Measurements from ENCODE around the gene SNX1. TPM values are rescaled to one million over a fixed set of nuclear protein-coding genes. Genes with fewer than 3 reads are reported as not detected.
A peak's percentile ranks its signal among the peaks of the same experiment; 100 is the strongest.

SNX1 gene
- total RNA-seq, 1 donor from 2014 or later: 33.8 TPM

GRCh38 chr15:64096668-64097384 is 1.0 kb downstream of the SNX1 start:
- peak overlapping the region; percentile 77 to 78 for H3K27ac ChIP-seq
- no peaks in the 10 kb centered on the region for H3K9me3 ChIP-seq
- no peak for DNase-seq (ENCODE audit: low spot score in 2 of 2)
- intact Hi-C loops (cut with DNase I): loop anchor here (10.0 kb wide), 2 partner anchors 288 to 502 kb away; partner anchors contain the start of genes FBXL22, PCLAF and TRIP4
- TF ChIP-seq, protein P1, sequence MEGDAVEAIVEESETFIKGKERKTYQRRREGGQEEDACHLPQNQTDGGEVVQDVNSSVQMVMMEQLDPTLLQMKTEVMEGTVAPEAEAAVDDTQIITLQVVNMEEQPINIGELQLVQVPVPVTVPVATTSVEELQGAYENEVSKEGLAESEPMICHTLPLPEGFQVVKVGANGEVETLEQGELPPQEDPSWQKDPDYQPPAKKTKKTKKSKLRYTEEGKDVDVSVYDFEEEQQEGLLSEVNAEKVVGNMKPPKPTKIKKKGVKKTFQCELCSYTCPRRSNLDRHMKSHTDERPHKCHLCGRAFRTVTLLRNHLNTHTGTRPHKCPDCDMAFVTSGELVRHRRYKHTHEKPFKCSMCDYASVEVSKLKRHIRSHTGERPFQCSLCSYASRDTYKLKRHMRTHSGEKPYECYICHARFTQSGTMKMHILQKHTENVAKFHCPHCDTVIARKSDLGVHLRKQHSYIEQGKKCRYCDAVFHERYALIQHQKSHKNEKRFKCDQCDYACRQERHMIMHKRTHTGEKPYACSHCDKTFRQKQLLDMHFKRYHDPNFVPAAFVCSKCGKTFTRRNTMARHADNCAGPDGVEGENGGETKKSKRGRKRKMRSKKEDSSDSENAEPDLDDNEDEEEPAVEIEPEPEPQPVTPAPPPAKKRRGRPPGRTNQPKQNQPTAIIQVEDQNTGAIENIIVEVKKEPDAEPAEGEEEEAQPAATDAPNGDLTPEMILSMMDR (IDR thresholded peaks at IDR 0.05): peak in 1 of 3 experiments; percentile 10
- no peaks in the 10 kb centered on the region for H3K36me3 ChIP-seq
- peak overlapping the region; percentile 82 to 88 for H3K4me3 ChIP-seq
- peaks cover 13 to 40% of the 10 kb centered on the region in 2 donors for H3K4me1 ChIP-seq
- no peaks in the 10 kb centered on the region for H3K27me3 ChIP-seq

- intact Hi-C loops (cut with DNase I): loop anchor here (10.0 kb wide), 2 partner anchors 285 to 505 kb away; partner anchors contain the start of genes FBXL22, PCLAF and TRIP4
- TF ChIP-seq, protein P1 (IDR thresholded peaks at IDR 0.05): no peak
- Histone ChIP-seq H3K9me3 (no peaks in the 10 kb centered on the region), H3K4me3 (no peak overlapping the region), H3K4me1 (peaks cover 12 to 29% of the 10 kb centered on the region in 2 donors), H3K36me3 (no peaks in the 10 kb centered on the region), H3K27ac (no peak overlapping the region), H3K27me3 (no peaks in the 10 kb centered on the region)
- DNase-seq (ENCODE audit: low spot score in 2 of 2): no peak
Measured at GRCh38 chr15:64099379-64099778, 3.6 kb downstream of the SNX1 start.

DNA sequence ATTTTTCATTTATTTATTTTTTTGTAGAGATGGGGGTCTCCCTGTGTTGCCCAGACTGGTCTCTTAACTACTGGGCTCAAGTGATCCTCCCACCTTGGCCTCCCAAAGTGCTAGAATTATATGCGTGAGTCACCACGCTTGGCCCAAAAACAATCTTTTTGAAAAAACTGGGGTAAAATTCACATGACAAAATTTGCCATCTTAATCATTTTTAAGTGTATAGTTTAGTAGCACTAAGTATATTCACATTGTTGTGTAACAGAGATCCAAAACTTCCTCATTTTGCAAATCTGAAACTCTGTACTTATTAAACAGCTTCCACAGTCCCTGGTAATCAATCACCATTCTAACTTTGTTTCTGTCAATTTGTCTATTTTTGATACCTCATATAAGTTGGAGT is 5.2 kb downstream of the SNX1 start:
- TF ChIP-seq, protein P1 (IDR thresholded peaks at IDR 0.05): no peak
- H3K36me3 ChIP-seq: no peaks in the 10 kb centered on the region
- no peak overlapping the region for H3K27ac ChIP-seq
- no peak for DNase-seq (ENCODE audit: low spot score in 2 of 2)
- no peak overlapping the region for H3K4me3 ChIP-seq
- H3K9me3 ChIP-seq: no peaks in the 10 kb centered on the region
- intact Hi-C loops (cut with DNase I): no loop called here
- H3K4me1 ChIP-seq: peaks cover 4 to 30% of the 10 kb centered on the region in 2 donors
- no peaks in the 10 kb centered on the region for H3K27me3 ChIP-seq

DNA sequence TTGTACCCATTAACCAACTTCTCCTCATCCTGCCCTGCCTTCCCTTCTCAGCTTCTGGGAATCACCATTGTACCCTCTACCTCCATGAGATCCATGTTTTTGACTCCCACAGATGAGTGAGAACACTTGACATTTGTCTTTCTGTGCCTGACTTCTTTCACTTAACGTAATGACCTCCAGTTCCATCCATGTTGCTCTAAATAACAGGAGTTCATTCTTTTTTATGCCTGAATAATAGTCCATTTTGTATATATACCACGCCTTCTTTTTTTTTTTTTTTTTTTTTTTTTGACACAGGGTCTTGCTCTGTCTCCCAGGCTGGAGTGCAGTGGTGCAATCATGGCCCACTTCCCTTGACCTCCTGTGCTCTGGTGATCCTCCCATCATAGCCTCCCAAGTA is 6.7 kb downstream of the SNX1 start:
- H3K4me3 ChIP-seq: no peak overlapping the region
- TF ChIP-seq, protein P1 (IDR thresholded peaks at IDR 0.05): no peak
- H3K36me3 ChIP-seq: no peaks in the 10 kb centered on the region
- DNase-seq (ENCODE audit: low spot score in 2 of 2): no peak
- no peak overlapping the region for H3K27ac ChIP-seq
- H3K27me3 ChIP-seq: no peaks in the 10 kb centered on the region
- no peaks in the 10 kb centered on the region for H3K9me3 ChIP-seq
- intact Hi-C loops (cut with DNase I): no loop called here
- H3K4me1 ChIP-seq: peaks cover 0 to 22% of the 10 kb centered on the region in 2 donors

DNA sequence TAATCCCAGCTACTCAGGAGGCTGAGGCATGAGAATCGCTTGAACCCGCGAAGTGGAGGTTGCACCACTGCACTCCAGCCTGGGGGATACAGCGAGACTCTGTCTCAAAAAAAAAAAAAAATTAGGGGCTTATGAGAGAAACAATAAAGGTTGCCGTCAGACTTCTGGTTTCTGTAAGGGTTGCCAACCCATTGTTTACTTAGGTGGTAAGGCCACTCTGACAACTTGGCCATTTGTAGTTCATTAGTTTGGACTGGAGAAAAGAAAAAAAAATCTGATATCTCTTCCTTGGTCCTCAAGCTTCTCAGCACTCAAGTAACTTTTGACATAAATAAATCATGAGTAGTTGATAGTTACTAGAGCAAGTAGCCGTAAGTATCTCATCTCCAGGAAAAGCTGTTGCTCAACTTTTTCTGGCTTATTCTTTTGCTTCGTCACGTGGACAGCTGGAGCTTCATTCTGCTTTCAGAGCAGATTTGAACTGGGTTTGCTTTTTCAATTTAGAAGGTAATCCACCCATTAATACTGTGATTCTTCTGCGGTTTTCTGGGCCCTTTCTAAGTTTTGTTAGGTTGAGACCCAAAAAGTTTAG is 9.4 kb downstream of the SNX1 start:
- H3K36me3 ChIP-seq: no peaks in the 10 kb centered on the region
- intact Hi-C loops (cut with DNase I): no loop called here
- no peaks in the 10 kb centered on the region for H3K27me3 ChIP-seq
- DNase-seq (ENCODE audit: low spot score in 2 of 2): no peak
- H3K9me3 ChIP-seq: no peaks in the 10 kb centered on the region
- peaks cover 0 to 5% of the 10 kb centered on the region in 2 donors for H3K4me1 ChIP-seq
- no peak overlapping the region for H3K4me3 ChIP-seq
- TF ChIP-seq, protein P1 (IDR thresholded peaks at IDR 0.05): no peak
- peak overlapping the region; percentile 3 to 32 for H3K27ac ChIP-seq

Measured in ascending aorta (tissue), 2 donors.